Activated CD4-positive, alpha-beta T cell treated with anti-CD3 and anti-CD28 coated beads, Interleukin-2, amount 10 ng/mL, durations not matched to agents 7 days and 5 days (primary cell): ENCODE results near the gene KCNT1. TPM values are rescaled to one million over a fixed set of nuclear protein-coding genes. Genes with fewer than 3 reads are reported as not detected.

Experiments
- CTCF ChIA-PET: fragments of 350-600 bp; sonication (Branson Sonifier 250); formaldehyde crosslinking; loops from one replicate; lab custom pipeline; 2021; ENCODE audit warnings: antibody characterized with exemption; lab: Charles Lee
- POLR2A ChIA-PET: fragments of 350-600 bp; sonication (Branson Sonifier 250); formaldehyde crosslinking; loops from one replicate; lab custom pipeline; 2021; ENCODE audit warnings: antibody characterized with exemption; lab: Charles Lee
- DNase-seq: peaks from one replicate; pipeline ENCODE4 v3.0.0-alpha.2; 2020
- H3K27ac Mint-ChIP-seq: one replicate; pipeline ENCODE4 v1.8.0; 2021; ENCODE audit warnings: mild to moderate bottlenecking, moderate library complexity, mixed read lengths
- H3K27me3 Mint-ChIP-seq: one replicate; pipeline ENCODE4 v1.8.0; 2021; ENCODE audit warnings: mixed read lengths
- H3K36me3 Mint-ChIP-seq: one replicate; pipeline ENCODE4 v1.8.0; 2021; ENCODE audit warnings: low read depth, mixed read lengths
- H3K4me1 Mint-ChIP-seq: one replicate; pipeline ENCODE4 v1.8.0; 2021; ENCODE audit warnings: mixed read lengths
- H3K4me3 Mint-ChIP-seq: one replicate; pipeline ENCODE4 v1.8.0; 2021; ENCODE audit warnings: mild to moderate bottlenecking, moderate library complexity, mixed read lengths
- H3K9me3 Mint-ChIP-seq: one replicate; pipeline ENCODE4 v1.8.0; 2021; ENCODE audit warnings: mixed read lengths
- total RNA-seq, 2 experiments: library from RNA; stranded (reverse); gene quantifications; one replicate each; pipeline ENCODE4 v1.2.3, GENCODE V29; 2021

KCNT1 gene
- total RNA-seq, 2 experiments from 2014 or later = 0.08 TPM; not detected in 1

- DNase-seq = no peak
- CTCF ChIA-PET = no interaction called here
- no peaks in the 10 kb centered on the region for H3K4me1 Mint-ChIP-seq
- no peaks in the 10 kb centered on the region for H3K27me3 Mint-ChIP-seq
- no peaks in the 10 kb centered on the region for H3K36me3 Mint-ChIP-seq
- H3K4me3 Mint-ChIP-seq = no peak overlapping the region
- POLR2A ChIA-PET = no interaction called here
- H3K9me3 Mint-ChIP-seq = peaks cover 11% of the 10 kb centered on the region
- H3K27ac Mint-ChIP-seq = no peak overlapping the region
Measured at GRCh38 chr9:135727257-135727875, 25.4 kb downstream of the KCNT1 start.

DNA sequence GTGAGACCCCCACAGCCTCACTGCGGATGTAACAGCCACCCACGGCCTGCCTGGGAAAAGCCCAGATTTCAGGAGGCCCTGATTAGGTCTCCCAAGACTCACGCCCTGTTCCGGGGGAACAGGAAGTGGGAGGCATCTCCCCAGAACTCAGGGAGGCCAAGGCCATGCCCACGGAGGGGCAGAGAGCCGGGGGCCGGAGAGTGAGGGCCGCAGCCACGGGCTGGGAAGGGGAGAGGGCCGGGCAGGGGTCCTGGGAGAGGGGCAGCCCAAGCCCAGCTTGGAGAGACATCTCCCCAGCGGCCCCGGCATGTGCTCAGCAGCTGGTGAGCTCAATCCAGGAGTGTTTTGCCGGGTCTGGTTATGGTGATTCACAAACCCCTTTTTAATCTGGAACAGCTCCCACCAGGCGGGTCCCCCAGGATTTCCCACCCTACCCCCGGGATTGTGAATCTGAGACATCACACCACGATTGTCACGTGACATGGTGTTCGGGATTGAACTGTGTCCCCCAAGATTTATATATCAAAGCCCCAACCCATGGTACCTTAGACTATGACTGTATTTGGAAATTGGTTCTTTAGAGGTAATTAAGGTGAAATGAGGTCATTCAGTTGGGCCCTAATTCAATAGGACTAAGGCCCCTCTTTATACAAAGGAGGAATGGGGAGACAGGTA lies 26.6 kb downstream of the KCNT1 start:
- CTCF ChIA-PET = no interaction called here
- H3K9me3 Mint-ChIP-seq = peaks cover 17% of the 10 kb centered on the region

DNA sequence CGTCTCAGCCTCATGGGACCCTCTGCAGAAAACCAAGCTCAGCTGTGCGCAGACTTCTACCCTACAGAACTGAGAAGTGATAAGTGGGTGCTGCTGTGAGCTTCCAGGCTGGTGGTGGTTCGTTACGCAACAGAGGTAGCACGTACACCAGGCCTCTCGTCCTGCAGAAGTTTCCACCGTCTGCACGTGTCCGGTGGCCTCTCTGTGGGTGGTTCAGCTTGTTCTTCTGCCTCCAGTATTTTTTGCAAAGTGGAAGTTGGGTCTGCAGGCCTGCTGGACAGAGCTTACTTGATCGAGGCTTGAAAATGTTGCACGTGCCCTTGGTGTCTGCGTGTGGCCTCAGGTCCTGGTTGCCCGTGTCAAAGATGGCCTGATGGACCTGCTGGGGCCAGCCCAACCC lies 27.5 kb downstream of the KCNT1 start:
- DNase-seq = no peak
- H3K9me3 Mint-ChIP-seq = peaks cover 17% of the 10 kb centered on the region
- no peaks in the 10 kb centered on the region for H3K27me3 Mint-ChIP-seq
- CTCF ChIA-PET = no interaction called here
- POLR2A ChIA-PET = no interaction called here
- H3K27ac Mint-ChIP-seq = no peak overlapping the region
- H3K36me3 Mint-ChIP-seq = no peaks in the 10 kb centered on the region
- H3K4me3 Mint-ChIP-seq = no peak overlapping the region
- no peaks in the 10 kb centered on the region for H3K4me1 Mint-ChIP-seq

More for the DNA sequence above, 26.6 kb downstream of the KCNT1 start:
- no peak for DNase-seq
- Mint-ChIP-seq H3K27me3 (no peaks in the 10 kb centered on the region), H3K4me1 (no peaks in the 10 kb centered on the region), H3K4me3 (no peak overlapping the region), H3K36me3 (no peaks in the 10 kb centered on the region), H3K27ac (no peak overlapping the region)
- POLR2A ChIA-PET = no interaction called here

- CTCF ChIA-PET = no interaction called here
- POLR2A ChIA-PET = no interaction called here
- Mint-ChIP-seq H3K27ac (no peak overlapping the region), H3K36me3 (no peaks in the 10 kb centered on the region), H3K4me1 (no peaks in the 10 kb centered on the region), H3K9me3 (peaks cover 17% of the 10 kb centered on the region), H3K4me3 (no peak overlapping the region), H3K27me3 (no peaks in the 10 kb centered on the region)
- no peak for DNase-seq
Measured at GRCh38 chr9:135731454-135731853, 29.5 kb downstream of the KCNT1 start.

GRCh38 chr9:135732569-135733257 lies 30.7 kb downstream of the KCNT1 start:
- Mint-ChIP-seq H3K27me3 (peaks cover 4% of the 10 kb centered on the region), H3K4me1 (no peaks in the 10 kb centered on the region), H3K9me3 (peaks cover 17% of the 10 kb centered on the region), H3K36me3 (no peaks in the 10 kb centered on the region), H3K4me3 (no peak overlapping the region), H3K27ac (no peak overlapping the region)
- CTCF ChIA-PET = no interaction called here
- DNase-seq = no peak
- POLR2A ChIA-PET = no interaction called here

- no peak for DNase-seq
- Mint-ChIP-seq H3K36me3 (no peaks in the 10 kb centered on the region), H3K27me3 (peaks cover 4% of the 10 kb centered on the region), H3K4me1 (no peaks in the 10 kb centered on the region), H3K4me3 (no peak overlapping the region), H3K9me3 (peaks cover 17% of the 10 kb centered on the region), H3K27ac (no peak overlapping the region)
- ChIA-PET POLR2A (no interaction called here), CTCF (no interaction called here)
Measured at GRCh38 chr9:135734616-135735144, 32.7 kb downstream of the KCNT1 start.

DNA sequence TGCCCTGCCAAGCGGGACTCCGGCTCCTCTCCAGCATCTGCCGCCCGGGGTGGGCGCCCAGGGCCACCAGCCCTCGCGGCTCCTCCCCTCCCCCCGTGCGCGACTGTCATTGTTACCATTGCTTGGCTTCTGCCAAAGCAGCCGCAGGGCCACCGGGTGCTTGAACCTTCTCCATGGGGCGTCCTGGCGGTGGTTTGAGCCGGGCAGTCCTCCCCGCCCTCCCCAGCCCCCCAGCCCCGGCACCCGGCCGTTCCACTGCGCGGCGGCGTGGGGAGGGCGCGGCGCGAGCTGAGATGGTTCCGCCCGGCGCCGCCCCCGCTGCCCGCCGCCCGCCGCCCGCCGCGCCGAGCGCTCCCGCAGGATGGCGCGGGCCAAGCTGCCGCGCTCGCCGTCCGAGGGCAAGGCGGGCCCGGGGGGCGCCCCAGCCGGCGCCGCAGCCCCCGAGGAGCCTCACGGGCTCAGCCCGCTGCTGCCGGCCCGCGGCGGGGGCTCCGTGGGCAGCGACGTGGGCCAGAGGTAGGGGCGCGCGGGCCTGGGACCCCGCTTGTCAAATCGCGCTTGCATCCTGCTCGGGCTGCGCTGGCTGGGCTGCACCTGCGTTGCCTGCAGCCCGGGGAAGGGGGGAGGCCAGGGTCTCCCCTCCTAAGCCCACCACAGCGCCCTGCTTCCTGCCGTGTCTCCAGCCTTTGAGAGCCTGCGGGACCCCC lies 34.4 kb downstream of the KCNT1 start:
- H3K4me3 Mint-ChIP-seq = no peak overlapping the region
- no peak for DNase-seq
- peaks cover 4% of the 10 kb centered on the region for H3K27me3 Mint-ChIP-seq
- POLR2A ChIA-PET = no interaction called here
- no peaks in the 10 kb centered on the region for H3K4me1 Mint-ChIP-seq
- no peak overlapping the region for H3K27ac Mint-ChIP-seq
- no peaks in the 10 kb centered on the region for H3K36me3 Mint-ChIP-seq
- peaks cover 11% of the 10 kb centered on the region for H3K9me3 Mint-ChIP-seq
- CTCF ChIA-PET = no interaction called here

DNA sequence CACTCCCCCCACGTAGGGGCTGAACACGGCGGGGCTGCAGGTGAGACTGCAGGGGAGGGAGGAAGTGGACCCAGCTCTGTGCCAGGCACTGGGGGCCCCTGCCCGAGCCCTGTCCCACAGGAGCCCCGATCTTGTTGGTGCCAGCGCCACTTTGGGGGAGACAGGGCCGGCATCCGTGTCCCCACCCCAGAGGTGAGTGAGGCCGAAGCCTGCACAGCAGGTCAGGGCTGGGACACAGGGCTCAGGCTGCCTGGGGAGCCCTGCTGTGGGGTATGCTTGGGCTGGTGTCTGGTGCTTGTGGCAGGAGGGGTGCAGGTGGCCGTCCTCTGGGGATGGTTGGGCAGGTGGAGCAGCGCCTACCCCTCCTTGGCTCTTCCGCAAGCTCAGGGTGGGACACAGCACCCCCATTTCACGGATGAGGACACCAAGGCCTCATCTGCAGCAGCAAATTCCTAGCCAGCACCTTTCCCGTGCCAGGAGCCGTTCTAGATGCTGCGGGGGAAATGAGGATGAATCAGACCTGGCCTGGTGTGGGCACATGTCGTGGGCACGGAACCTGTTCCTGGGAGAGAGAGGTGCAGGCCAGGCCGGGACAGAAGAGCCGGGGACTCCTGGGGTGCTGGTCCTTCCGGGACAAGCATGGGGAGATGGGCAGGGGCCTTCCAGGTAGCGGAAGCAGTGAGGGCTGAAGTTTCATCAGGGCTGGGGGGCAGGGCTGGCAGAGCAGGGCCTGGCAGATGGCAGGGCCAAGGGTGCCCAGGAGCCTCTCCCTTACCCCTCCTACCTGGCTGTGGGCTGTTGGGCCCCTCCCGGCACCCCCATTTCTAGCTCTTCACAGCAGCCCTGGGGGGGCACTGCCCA lies 35.2 kb downstream of the KCNT1 start:
- H3K9me3 Mint-ChIP-seq = peaks cover 7% of the 10 kb centered on the region
- DNase-seq = no peak
- CTCF ChIA-PET = no interaction called here
- H3K36me3 Mint-ChIP-seq = no peaks in the 10 kb centered on the region
- H3K27me3 Mint-ChIP-seq = peaks cover 4% of the 10 kb centered on the region
- H3K4me1 Mint-ChIP-seq = no peaks in the 10 kb centered on the region
- POLR2A ChIA-PET = no interaction called here
- no peak overlapping the region for H3K4me3 Mint-ChIP-seq
- no peak overlapping the region for H3K27ac Mint-ChIP-seq

DNA sequence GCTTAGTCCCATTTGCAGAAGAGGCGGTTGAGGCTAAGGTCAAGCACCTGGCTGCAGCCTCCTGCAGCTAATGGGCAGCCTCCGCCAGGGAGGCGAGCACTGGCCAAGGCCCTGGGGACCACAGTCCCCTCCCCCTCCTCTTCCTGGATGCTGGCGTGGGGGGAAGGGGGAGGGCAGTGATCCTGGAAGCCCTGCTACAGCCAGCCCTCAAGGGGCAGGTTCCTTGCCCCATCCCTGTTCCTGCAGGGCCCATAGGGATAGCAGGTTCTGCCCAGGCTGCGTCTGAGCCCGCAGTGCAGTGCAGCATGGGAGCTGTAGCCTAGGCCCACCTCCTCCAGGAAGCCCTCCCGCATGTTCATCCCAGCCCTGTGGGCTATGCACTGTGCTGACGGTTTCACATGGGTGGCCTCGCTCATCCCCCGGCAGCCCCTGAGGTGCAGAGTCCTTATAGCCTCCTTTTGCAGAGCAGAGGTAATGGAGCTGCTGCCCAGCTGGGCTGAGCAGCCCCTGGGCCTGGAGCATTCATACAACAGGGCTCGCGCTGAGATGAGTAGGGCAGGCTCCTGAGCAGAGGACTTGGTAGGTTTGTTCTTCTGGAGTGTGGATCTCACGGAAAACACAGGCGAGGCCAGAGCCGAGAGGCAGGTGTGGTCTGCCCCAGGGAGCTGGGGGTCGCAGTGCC lies 36.0 kb downstream of the KCNT1 start:
- Mint-ChIP-seq H3K27ac (no peak overlapping the region), H3K9me3 (peaks cover 2% of the 10 kb centered on the region), H3K4me3 (no peak overlapping the region), H3K36me3 (no peaks in the 10 kb centered on the region), H3K27me3 (peaks cover 4% of the 10 kb centered on the region), H3K4me1 (no peaks in the 10 kb centered on the region)
- POLR2A ChIA-PET = no interaction called here
- CTCF ChIA-PET = no interaction called here
- DNase-seq = no peak

DNA sequence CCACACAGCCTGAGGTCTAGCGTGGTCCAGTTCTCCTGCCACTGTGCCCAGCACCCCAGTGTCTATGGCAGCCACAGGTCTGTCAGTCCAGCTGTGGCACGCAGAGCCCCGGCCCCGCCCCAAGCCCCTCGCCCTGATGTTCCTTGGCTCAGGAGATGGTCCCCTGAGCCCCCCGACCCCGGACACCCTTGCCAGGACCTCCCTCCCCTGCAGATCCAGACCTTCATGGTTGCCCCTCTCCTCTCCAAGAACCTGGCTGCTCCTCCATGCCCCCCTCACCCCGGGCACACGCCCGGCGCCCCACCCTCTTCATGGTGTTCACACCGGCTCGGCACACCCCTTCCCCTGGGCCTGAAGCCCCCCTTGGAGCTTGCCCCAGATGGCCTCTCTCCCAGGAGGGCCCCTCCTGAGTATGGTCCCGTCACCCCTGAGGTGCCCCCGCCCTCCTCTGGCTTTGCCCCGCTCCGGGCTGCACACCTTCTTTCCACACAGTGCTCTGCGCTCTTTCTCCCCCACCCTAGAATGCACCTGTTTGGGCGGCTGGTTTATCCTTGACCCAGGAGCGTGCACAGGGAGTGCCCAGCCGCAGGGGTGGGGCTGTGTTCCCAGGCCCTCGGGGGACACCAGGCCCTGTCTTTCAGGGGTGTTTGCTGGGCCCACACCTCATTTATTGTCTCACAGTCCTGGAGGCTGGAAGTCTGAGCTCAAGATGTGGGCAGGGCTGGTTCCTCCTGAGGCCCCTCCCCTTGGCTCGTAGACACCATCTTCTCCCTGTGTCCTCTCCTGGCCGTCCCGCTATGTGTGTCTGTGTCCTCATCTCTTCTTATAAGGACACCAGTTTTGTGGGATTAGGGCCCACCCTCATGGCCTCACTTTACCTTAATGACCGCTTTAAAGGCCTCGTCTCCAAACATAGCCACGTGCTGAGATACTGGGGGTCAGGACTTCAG lies 37.6 kb downstream of the KCNT1 start:
- Mint-ChIP-seq H3K36me3 (no peaks in the 10 kb centered on the region), H3K4me3 (no peak overlapping the region), H3K9me3 (no peaks in the 10 kb centered on the region), H3K27ac (no peak overlapping the region), H3K4me1 (no peaks in the 10 kb centered on the region), H3K27me3 (peaks cover 4% of the 10 kb centered on the region)
- CTCF ChIA-PET = interaction anchor here (1.5 kb wide), 1 partner anchor 19 kb away, joined by 3 read pairs; no protein-coding TSS in a partner anchor
- no peak for DNase-seq
- POLR2A ChIA-PET = no interaction called here
